SK-N-SH (cell line): ENCODE data around the gene SH3TC1.

ENCODE experiments used
- CHD2 ChIP-seq: fragments of 150-350 bp; IDR thresholded peaks from 2 replicates; pipeline ENCODE4 v1.6.1; 2018; ENCODE audit warnings: low read length; ENCODE audit not compliant: partially characterized antibody
- CTCF ChIP-seq: fragments of 200-600 bp; sonication (generic); IDR thresholded peaks from 2 replicates; pipeline ENCODE4 v1.6.1; 2017; ENCODE audit warnings: antibody characterized with exemption, mild to moderate bottlenecking, moderate library complexity
- FOXJ3 ChIP-seq: sonication (generic); formaldehyde crosslinking; IDR thresholded peaks from 2 replicates; pipeline ENCODE4 v1.5.1; 2020; ENCODE audit warnings: mild to moderate bottlenecking, missing genetic modification reagents
- MXI1 ChIP-seq: IDR thresholded peaks from 2 replicates; pipeline ENCODE4 v1.6.1; 2012; ENCODE audit warnings: mild to moderate bottlenecking, low read depth, low read length, improper control_type of control experiment
- NFIC ChIP-seq: IDR thresholded peaks from 2 replicates; pipeline ENCODE4 v1.4.0; 2012; ENCODE audit warnings: borderline replicate concordance
- NRF1 ChIP-seq: IDR thresholded peaks from 2 replicates; pipeline ENCODE4 v1.6.1; 2012; ENCODE audit warnings: low read depth, mild to moderate bottlenecking, low read length
- SMC3 ChIP-seq: IDR thresholded peaks from 2 replicates; pipeline ENCODE4 v1.6.1; 2012; ENCODE audit warnings: low read depth, low read length, improper control_type of control experiment
- USF2 ChIP-seq: fragments of 150-350 bp; IDR thresholded peaks from 2 replicates; pipeline ENCODE4 v1.6.1; 2017; ENCODE audit warnings: antibody characterized with exemption, low read length, low read depth, borderline replicate concordance
- YY1 ChIP-seq: IDR thresholded peaks from 2 replicates; pipeline ENCODE4 v1.4.0; 2012; ENCODE audit warnings: low read depth, mild to moderate bottlenecking

- TF ChIP-seq NRF1 (no peak), NFIC (no peak), CTCF (no peak), FOXJ3 (CRISPR knock-in tag) (no peak), MXI1 (no peak), SMC3 (no peak), CHD2 (no peak), USF2 (no peak), YY1 (no peak)
Measured at GRCh38 chr4:8197521-8197920, 1.6 kb upstream of the SH3TC1 start.
